Gastrocnemius medialis (tissue), 4 donors: Measurements from ENCODE around the gene TRDN. TPM values are rescaled to one million over a fixed set of nuclear protein-coding genes. Genes with fewer than 3 reads are reported as not detected.

Source experiments
- ATAC-seq, 2 donors: fragments of 150-250 bp; one replicate each; pipeline ENCODE4 v1.9.1; 2016
- DNase-seq, 2 donors: peaks; one replicate each; pipeline ENCODE4 v3.0.0-alpha.2; 2019
- H3K27ac ChIP-seq, 4 donors: fragments of 200-600 bp; sonication (generic); 1 replicate in 1 of 4; 2 replicates in 3 of 4; pipeline ENCODE4 v1.5.1; 2016 to 2018; ENCODE audit warnings: mild to moderate bottlenecking in 2 of 4, moderate library complexity in 1 of 4
- H3K27me3 ChIP-seq, 3 donors: fragments of 200-600 bp; sonication (generic) in 2 of 3; 1 replicate in 1 of 3; 2 replicates in 2 of 3; pipeline versions ENCODE4 v1.5.1 to v1.6.0; 2016 to 2019; ENCODE audit warnings: mild to moderate bottlenecking in 1 of 3, moderate library complexity in 1 of 3
- H3K36me3 ChIP-seq, 2 donors: fragments of 200-600 bp; sonication (generic) in 1 of 2; one replicate each; pipeline ENCODE4 v1.5.1; 2017 to 2018
- H3K4me1 ChIP-seq, 2 donors: fragments of 200-600 bp; sonication (generic) in 1 of 2; one replicate each; pipeline ENCODE4 v1.5.1; 2016 to 2017; ENCODE audit warnings: mild to moderate bottlenecking in 2 of 2
- H3K4me3 ChIP-seq, 4 donors: fragments of 200-600 bp; sonication (generic) in 3 of 4; 1 replicate in 1 of 4; 2 replicates in 3 of 4; pipeline ENCODE4 v1.5.1; 2016 to 2019; ENCODE audit warnings: mild to moderate bottlenecking in 2 of 4
- H3K9me3 ChIP-seq, 3 donors: fragments of 200-600 bp; sonication (generic) in 2 of 3; 1 replicate in 1 of 3; 2 replicates in 2 of 3; pipeline ENCODE4 v1.5.1; 2016 to 2019
- POLR2A ChIP-seq, 2 donors: fragments of 450-650 bp; IDR thresholded peaks; one replicate each; pipeline ENCODE4 v1.6.1; 2017; ENCODE audit warnings: antibody characterized with exemption in 2 of 2, mild to moderate bottlenecking in 2 of 2, moderate library complexity in 2 of 2
- in situ Hi-C, 4 donors: fragments of 200-750 bp; cut with MboI; loops; one replicate each; pipeline versions ENCODE4 v1.15.0 to v1.8.0; 2017; ENCODE audit warnings: low sequenced_read_pairs in 4 of 4
- intact Hi-C: fragments of 100-400 bp; cut with DNase I; formaldehyde crosslinking; loops from one replicate; pipeline ENCODE4 v1.15.1; 2023; ENCODE audit warnings: low total_unique reads
- total RNA-seq, 4 donors: library from RNA; depleted of rRNA; stranded (reverse); fragments of >200 nt; gene quantifications; one replicate each; pipeline versions ENCODE4 v1.1.0 to v1.2.3, GENCODE V29; 2016
- TF ChIP-seq, protein P1 (sequence below), 5 experiments: fragments of 450-650 bp in 3 of 5; fragments of 200-600 bp in 2 of 5; sonication (generic) in 2 of 5; IDR thresholded peaks in 4 of 5; conservative IDR thresholded peaks in 1 of 5; 1 replicate in 4 of 5; 2 replicates in 1 of 5; pipeline ENCODE4 v1.5.1; 2016 to 2019; ENCODE audit warnings: antibody characterized with exemption in 5 of 5, mild to moderate bottlenecking in 3 of 5, moderate library complexity in 3 of 5

Gene TRDN
- total RNA-seq, 4 donors from 2014 or later = 190 to 628 (median 296) TPM

GRCh38 chr6:123638865-123639264, 2.1 kb upstream of the TRDN start:
- no peak overlapping the region for H3K4me3 ChIP-seq

DNA sequence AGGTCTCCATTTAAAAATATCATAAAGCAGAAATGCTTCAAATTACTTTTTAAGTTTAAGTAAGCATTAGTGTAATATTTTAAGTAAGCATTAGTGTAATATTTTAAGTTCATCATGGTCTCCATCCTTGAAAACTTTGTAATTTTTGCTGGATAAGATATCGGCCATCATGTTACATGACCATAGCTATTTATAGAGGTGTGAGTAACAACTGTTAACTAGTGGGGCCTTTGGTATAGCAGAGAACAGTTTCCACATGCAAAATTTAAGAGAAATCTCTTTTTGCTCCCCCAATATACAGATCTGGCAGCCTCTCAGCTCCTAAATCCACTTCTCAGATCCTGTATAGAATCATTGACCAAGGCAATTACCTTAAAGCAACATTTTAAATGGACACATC, 468 bp downstream of the TRDN start:
- no peaks in the 10 kb centered on the region for H3K9me3 ChIP-seq
- DNase-seq (no peak), ATAC-seq (peak; percentile 66 to 76)
- intact Hi-C loops = loop anchor here (2.0 kb wide), 1 partner anchor 117 kb away; no protein-coding TSS in a partner anchor
- H3K27ac ChIP-seq = peak overlapping the region; percentile 89 to 97 (median 92)
- H3K4me3 ChIP-seq = peak overlapping the region; percentile 46 to 62 (median 57)
- TF ChIP-seq POLR2A (IDR thresholded peaks at IDR 0.05) = no peak
- TF ChIP-seq, protein P1, sequence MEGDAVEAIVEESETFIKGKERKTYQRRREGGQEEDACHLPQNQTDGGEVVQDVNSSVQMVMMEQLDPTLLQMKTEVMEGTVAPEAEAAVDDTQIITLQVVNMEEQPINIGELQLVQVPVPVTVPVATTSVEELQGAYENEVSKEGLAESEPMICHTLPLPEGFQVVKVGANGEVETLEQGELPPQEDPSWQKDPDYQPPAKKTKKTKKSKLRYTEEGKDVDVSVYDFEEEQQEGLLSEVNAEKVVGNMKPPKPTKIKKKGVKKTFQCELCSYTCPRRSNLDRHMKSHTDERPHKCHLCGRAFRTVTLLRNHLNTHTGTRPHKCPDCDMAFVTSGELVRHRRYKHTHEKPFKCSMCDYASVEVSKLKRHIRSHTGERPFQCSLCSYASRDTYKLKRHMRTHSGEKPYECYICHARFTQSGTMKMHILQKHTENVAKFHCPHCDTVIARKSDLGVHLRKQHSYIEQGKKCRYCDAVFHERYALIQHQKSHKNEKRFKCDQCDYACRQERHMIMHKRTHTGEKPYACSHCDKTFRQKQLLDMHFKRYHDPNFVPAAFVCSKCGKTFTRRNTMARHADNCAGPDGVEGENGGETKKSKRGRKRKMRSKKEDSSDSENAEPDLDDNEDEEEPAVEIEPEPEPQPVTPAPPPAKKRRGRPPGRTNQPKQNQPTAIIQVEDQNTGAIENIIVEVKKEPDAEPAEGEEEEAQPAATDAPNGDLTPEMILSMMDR (IDR thresholded peaks at IDR 0.05 in 4 of 5, conservative IDR thresholded peaks at IDR 0.05 in 1 of 5) = no peak
- H3K27me3 ChIP-seq = no peaks in the 10 kb centered on the region
- in situ Hi-C loops = no loop called here
- H3K36me3 ChIP-seq = no peaks in the 10 kb centered on the region
- peaks cover 26 to 55% of the 10 kb centered on the region in 2 donors for H3K4me1 ChIP-seq

More at GRCh38 chr6:123638865-123639264, 2.1 kb upstream of the TRDN start:
- TF ChIP-seq POLR2A (IDR thresholded peaks at IDR 0.05) = no peak
- TF ChIP-seq, protein P1 (IDR thresholded peaks at IDR 0.05 in 4 of 5, conservative IDR thresholded peaks at IDR 0.05 in 1 of 5) = no peak
- DNase-seq = no peak
- peaks cover 30 to 44% of the 10 kb centered on the region in 2 donors for H3K4me1 ChIP-seq
- H3K27ac ChIP-seq = peak overlapping the region; percentile 89 to 97 (median 92)
- no peaks in the 10 kb centered on the region for H3K27me3 ChIP-seq
- no peak for ATAC-seq
- intact Hi-C loops (no loop called here), in situ Hi-C loops (no loop called here)
- H3K36me3 ChIP-seq = no peaks in the 10 kb centered on the region
- H3K9me3 ChIP-seq = no peaks in the 10 kb centered on the region

DNA sequence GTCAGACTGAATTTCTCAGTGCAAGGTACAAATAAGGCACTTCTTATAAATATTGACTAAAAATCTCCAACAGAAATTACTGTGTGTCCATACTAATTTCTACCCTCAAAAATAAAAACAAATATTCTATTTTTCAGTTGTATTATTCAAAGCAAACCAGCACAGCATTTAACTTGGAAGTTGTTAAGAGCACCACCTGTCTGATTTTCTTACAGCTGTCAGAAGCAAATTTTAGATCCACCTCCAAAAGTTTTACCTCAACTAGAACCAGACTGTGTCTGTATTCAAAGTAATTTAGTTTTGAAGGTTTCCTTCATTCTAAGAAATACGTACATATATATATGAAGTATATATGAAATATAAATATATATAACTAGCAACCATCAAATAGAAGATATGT, 1.2 kb downstream of the TRDN start:
- in situ Hi-C loops = no loop called here
- Histone ChIP-seq H3K27me3 (no peaks in the 10 kb centered on the region), H3K4me3 (peak overlapping the region; percentile 46 to 62 (median 57)), H3K4me1 (peaks cover 31 to 54% of the 10 kb centered on the region in 2 donors), H3K27ac (peak overlapping the region; percentile 89 to 97 (median 92)), H3K9me3 (no peaks in the 10 kb centered on the region), H3K36me3 (no peaks in the 10 kb centered on the region)
- intact Hi-C loops = loop anchor here (2.0 kb wide), 1 partner anchor 219 kb away; no protein-coding TSS in a partner anchor
- DNase-seq (no peak), ATAC-seq (peak; percentile 40 to 45)
- TF ChIP-seq, protein P1 (IDR thresholded peaks at IDR 0.05 in 4 of 5, conservative IDR thresholded peaks at IDR 0.05 in 1 of 5) = peak in 1 of 5 experiments; percentile 32
- no peak for TF ChIP-seq POLR2A (IDR thresholded peaks at IDR 0.05)

DNA sequence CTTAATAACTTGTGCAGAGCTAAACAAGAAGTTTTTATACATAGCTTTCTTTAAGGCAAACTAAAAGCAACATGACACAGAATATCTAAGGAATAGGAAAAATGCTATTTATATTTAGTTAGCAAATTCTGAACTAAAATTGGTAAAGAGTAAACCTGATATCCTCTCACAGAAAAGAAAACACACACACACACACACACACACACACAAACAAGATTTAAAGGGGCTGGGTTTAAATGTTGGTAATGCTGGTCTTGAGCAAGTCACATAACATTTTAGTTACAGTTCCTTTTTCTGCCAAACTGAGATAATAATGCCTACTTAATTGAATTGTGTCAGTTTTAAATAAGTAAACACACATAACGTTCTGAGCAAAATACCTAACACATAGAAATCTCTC, 1.6 kb downstream of the TRDN start:
- TF ChIP-seq, protein P1 (IDR thresholded peaks at IDR 0.05 in 4 of 5, conservative IDR thresholded peaks at IDR 0.05 in 1 of 5) = no peak
- TF ChIP-seq POLR2A (IDR thresholded peaks at IDR 0.05) = no peak
- intact Hi-C loops = loop anchor here (2.0 kb wide), 1 partner anchor 218 kb away; no protein-coding TSS in a partner anchor
- Histone ChIP-seq H3K4me1 (peaks cover 32 to 51% of the 10 kb centered on the region in 2 donors), H3K9me3 (no peaks in the 10 kb centered on the region), H3K27me3 (no peaks in the 10 kb centered on the region), H3K27ac (peak overlapping the region; percentile 89 to 97 (median 92)), H3K4me3 (peak overlapping the region; percentile 46 to 62 (median 57)), H3K36me3 (no peaks in the 10 kb centered on the region)
- ATAC-seq (peak; percentile 51 to 67), DNase-seq (peak in 1 of 2 donors; percentile 60)
- in situ Hi-C loops = no loop called here
